Sigmoid colon (tissue), 4 donors: ENCODE measurements around the gene DCAF7.

Experiments
- CTCF ChIP-seq, 4 experiments: fragments of 450-650 bp in 3 of 4; fragments of 200-600 bp in 1 of 4; IDR thresholded peaks; one replicate each; pipeline ENCODE4 v1.5.1; 2016 to 2019; ENCODE audit warnings: antibody characterized with exemption in 4 of 4, mild to moderate bottlenecking in 3 of 4, moderate library complexity in 2 of 4
- EP300 ChIP-seq, 4 donors: sonication (generic); formaldehyde crosslinking; IDR thresholded peaks; one replicate each; pipeline ENCODE4 v1.6.1; 2017; ENCODE audit warnings: antibody characterized with exemption in 4 of 4
- POLR2A ChIP-seq, 2 donors: fragments of 450-650 bp; IDR thresholded peaks; one replicate each; pipeline ENCODE4 v1.6.1; 2016; ENCODE audit warnings: antibody characterized with exemption in 2 of 2, mild to moderate bottlenecking in 2 of 2, moderate library complexity in 2 of 2
- POLR2AphosphoS5 ChIP-seq, 4 donors: sonication (generic); formaldehyde crosslinking; IDR thresholded peaks; one replicate each; pipeline ENCODE4 v1.6.1; 2017; ENCODE audit warnings: antibody characterized with exemption in 4 of 4

DNA sequence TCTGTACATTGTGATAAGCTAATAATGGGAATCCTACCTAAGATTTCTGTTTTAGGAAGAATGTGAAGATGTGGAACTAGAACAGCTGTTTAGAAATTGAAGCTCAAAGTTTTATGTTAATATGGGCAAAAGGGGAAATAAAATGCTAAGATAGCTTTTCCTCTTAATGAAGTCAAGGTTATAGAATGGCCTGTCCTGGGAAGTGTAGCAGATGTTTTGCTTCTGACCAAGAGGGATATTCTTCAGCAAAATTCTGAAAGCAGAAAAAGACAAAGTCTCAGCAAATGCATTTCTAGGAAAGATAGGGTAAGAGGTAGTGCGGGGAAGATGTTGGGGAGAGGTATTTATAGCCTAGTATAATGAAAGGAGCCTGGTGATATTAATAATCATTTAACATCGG, 85.0 kb downstream of the DCAF7 start:
- TF ChIP-seq CTCF (IDR thresholded peaks at IDR 0.05) (no peak), POLR2A (IDR thresholded peaks at IDR 0.05) (no peak), EP300 (IDR thresholded peaks at IDR 0.05) (no peak), POLR2AphosphoS5 (IDR thresholded peaks at IDR 0.05) (no peak)
